B cell (primary cell): Measurements from ENCODE around the gene MEN1.

ENCODE experiments used
- CTCF ChIP-seq: fragments of 200-600 bp; IDR thresholded peaks from one replicate; pipeline ENCODE4 v1.8.0; 2022; ENCODE audit warnings: antibody characterized with exemption, mild to moderate bottlenecking
- EZH2 ChIP-seq: IDR thresholded peaks from 2 replicates; pipeline ENCODE4 v1.6.1; 2012; ENCODE audit warnings: borderline replicate concordance, low read depth, mild to moderate bottlenecking, moderate library complexity, low read length; ENCODE audit not compliant: insufficient read depth, poor library complexity, severe bottlenecking

DNA sequence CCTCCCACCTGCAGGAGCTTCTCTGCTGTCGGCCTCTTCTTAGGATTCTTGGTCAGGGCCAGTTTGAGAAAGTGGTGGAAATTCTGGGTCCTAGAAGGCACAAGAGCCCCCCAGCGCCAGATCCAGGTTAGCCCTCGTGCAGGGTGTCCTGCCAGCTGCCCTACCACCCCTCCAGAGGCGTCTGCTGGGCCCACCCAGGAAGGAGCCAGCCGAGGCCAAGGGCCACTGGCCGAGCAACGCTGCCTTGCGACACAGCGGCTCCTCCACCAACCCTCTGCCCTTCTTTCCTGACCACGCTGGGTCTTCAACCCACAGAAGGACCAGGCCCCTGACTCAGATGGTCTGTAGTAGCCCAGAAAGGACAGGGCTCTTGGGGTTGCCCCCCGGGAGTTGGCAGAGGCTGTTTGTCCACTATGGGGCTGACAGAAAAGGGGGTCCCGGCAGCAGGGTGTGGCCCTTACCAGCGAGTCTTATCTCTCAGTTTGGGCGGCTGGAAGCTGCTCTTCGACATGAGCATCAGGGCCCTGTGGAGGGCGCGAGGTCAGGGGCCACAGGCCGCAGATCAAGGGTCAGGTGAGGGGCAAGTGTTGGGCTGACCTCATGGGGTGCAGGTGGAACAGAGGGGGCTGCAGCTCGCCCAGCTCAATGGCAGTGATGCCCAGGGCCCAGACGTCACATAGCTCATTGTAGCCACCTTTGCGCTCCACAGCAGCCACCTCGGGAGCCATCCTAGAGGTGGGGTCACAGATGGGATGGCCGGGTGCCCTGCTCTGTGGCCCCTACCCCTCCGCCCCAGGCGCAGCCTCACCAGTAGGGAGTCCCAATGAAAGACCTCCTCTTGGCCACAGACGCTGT is 9.8 kb downstream of the MEN1 start:
- TF ChIP-seq CTCF (no peak), EZH2 (no peak)
